NCI-H187 (cell line): ENCODE measurements around the gene FGD5.

Source experiments
- DNase-seq, 2 experiments: peaks; one replicate each; lab custom pipeline; 2025; lab: John Stamatoyannopoulos, UW

The FGD5 gene

DNA sequence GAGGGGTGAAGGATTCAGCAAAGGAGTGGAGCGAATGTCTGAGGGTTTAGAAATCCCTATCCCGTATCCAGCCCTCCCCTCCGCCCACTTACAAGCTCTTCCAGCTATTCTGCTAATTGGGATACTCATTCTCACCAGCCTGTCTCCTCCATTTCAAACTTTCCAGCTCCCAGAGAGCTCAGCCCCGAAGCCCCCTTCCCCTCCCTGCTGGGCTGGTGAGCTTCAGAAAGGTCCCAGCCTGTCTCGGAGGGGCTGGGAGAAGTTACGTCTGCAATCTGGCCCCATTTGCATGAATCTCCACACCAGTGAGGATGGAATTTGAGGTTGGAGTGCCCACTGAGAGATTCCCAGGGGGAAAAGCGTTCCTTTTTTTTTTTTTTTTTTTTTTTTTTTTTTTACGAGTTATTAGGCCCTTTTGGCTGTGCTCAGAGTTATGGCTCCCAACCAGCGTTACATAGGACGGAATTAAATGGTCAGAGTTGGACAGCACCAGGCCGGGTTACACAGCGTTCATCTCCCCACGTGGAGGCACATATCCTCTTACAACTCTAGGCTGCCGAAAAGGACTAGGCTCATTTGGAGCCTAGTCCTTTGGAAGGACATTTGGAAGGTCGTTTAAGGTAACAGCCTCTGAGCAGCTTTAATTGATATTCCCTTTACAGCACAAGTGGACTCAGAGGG, 34.6 kb downstream of the FGD5 start:
- no peak for DNase-seq

- DNase-seq, result no peak
These were observed 38.7 kb downstream of the FGD5 start for GRCh38 chr3:14857506-14857905.

- DNase-seq, result no peak
These were observed 39.3 kb downstream of the FGD5 start for GRCh38 chr3:14858105-14858504.

DNA sequence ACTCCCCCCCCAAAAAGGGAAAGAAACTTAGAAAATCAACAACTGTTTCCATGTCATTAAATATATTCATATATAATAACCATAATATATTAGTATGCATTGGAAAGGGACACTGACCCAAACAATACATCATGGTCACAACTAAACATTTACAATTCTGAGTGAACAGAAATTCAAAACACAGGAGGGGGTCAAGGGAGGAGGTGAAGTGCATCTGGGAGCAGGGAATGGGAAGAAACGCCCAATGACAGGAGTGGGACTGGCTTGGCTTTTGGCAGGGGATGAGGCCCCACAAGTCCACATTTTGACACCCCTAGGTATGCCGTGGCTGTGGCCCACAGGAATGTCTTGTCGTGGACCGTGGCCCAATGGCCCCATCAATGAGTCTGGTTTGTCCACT, 41.1 kb downstream of the FGD5 start:
- DNase-seq, result no peak

DNA sequence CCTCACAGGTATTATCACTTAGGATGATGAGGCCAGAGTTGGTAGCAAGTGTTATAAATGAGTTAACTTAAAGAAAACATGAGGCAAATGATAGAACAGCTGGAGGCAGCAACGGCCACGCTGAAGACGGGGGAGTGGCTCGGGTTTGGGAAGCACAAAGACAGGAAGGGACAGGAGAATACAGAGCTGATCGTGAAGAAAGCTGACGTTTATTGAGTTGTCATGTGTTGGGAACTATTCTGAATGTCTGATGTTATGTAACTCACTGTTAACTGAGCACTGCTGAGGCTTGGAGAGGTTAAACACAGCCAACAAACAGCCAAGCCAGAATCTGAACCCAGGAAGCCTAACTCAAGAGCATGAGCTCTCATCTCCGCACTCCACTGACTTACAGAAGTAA, 42.3 kb downstream of the FGD5 start:
- DNase-seq, result no peak

DNA sequence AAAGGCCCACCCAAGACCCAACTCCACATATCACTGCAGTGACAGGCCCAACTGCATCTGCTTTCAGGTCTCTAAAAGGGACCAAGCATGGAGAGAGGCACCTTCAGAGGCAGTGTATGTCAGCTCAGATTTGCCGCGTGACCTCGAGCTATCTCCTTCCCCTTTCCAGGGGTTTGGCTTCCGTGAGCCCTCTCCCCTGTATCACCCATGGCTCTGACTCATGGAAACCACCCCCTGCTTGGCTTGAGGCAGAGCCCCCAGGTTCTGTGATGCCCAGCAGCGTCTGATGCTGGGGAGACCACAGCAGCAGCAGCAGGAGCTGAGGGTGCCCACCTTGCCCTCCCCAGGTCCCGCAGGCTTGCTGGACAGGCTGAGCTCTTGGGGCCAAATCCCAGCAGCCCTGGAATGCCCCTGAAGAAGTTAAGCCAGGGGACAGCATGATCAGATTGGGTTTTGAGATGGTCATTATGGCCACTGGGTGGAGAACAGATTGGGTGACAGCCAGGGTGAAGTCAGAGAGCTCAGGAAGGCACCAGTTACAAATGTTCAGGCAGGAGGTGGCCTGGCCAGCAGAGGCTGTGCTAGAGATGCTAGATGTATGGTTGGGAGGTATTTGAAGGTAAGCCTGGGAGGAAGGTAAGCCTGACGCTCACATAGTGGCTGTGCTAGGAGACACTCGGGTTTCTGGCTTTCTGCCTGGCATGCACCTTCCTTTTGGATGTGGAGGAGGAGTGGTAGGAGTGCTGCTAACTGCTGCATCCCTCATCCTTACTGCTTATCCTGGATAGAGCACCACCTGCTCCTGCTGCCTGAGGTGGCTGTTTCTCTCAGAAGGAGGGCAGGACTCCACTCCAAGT, 42.9 kb downstream of the FGD5 start:
- no peak for DNase-seq

DNA sequence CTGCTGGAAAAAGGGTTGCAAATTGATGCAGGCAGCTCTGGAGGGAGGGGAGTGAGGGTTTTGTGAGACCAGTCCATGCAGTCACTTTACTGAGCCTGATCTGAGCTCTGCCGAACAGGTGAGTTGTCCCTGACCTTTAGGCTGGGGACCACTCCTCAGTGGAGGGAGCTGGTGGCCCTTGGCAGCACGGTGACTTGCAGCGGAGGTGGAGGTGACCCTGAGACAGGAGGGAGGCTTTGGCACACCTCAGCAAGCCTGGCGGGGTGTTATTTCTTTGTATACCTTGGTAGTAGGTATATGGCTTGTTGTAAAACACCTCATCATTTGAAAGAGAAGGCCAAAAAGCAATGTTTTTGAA, 43.5 kb downstream of the FGD5 start:
- DNase-seq, result no peak

GRCh38 chr3:14862661-14863230, 44.0 kb downstream of the FGD5 start:
- DNase-seq, result no peak

DNA sequence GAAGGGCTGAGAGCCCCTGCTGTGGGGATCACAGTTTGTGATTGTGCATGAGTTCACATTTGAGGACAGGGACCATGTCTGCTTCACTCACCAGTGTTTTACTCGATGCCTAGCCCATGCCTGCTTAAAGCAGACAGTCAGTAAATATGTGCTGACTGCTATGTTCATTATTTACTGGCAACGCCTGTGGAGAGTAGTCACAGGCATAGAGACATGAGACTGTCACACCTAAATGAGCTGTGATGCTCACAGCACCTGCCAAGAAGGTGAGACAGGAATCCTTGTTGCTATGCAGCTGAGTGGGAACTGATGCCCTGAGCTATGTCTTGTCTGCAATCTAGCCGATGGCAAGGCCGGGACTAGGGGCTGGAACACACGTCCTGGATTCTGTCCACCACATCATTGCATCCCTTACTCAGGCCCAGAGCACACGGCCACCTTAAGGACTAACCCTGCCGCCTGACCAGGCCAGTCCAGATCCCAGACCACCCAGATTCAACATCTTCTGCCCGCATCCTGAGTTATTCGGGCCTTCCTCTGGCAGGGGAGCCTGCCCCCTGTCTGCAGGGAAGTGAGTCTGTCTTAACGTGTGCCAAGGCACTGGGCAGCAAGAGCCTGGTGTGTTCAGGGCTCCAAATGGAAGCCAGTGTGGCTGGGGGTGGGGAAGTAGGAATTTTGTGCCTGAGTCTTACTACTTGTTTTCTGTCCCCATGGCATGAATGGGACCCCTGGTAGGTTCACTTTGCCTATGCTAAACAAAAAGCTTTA, 44.8 kb downstream of the FGD5 start:
- no peak for DNase-seq

GRCh38 chr3:14864131-14864530, 45.4 kb downstream of the FGD5 start:
- DNase-seq, result no peak

DNA sequence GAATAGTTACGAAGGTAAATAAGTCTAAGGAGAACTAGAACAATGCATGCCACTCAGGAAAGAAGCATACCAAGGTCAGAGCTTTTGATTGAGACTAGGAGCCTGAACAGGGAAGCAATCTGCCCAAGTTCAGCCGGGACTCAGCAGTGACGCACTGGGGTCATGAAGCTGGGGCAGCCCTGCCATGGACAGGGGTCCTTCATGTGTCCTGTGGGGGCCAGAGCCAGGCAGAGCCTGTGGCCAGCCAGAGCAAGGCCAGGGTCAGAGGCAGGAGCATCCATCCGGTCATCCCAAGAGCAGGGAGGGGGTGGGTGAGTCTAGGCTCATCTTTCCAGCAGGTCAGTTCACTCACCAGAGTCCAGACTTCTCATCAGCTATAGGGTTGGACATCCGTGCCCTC, 47.9 kb downstream of the FGD5 start:
- DNase-seq, result no peak

- DNase-seq, result no peak
These were observed 49.3 kb downstream of the FGD5 start for GRCh38 chr3:14867936-14868570.

DNA sequence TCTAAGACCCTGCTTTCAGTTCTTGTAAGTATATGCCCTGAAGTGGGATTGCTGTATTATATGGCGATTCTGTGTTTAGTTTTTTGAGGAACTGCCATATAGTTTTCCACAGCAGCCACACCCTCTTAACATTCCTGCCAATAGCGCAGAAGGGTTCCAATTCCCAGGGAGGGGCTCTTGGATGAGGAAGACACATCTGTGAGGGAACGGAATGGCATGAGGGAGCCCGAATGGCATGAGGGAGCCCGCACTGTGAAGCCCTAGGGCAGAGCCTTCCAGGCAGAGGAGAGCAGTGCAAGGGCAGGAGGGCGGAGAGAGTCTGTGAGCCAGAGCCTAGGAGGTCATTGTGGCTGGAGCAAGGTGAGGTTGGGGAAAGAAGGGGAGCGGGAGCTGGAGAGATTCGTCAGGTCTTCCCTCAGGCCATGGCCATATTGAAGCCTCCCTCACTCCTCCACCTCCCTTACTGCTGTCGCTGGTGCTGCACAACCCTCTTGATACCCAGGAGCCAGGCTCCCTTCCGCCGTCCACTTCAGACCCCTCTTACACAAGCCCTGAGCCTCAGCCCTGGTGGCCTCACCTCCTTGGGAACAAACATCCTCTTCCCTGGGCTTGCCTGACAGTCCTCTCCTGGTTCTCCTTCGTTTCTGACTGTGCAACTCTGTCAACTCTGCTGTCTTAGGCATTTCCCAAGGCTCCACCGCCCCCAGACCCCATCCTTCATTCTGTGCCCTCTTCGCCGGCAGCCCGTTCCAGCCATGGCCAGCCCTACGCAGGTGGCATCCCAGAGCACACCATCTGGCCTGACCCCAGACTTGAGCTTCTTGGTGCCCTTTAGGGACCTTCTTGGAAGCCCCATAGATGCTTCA, 51.4 kb downstream of the FGD5 start:
- DNase-seq, result no peak

DNA sequence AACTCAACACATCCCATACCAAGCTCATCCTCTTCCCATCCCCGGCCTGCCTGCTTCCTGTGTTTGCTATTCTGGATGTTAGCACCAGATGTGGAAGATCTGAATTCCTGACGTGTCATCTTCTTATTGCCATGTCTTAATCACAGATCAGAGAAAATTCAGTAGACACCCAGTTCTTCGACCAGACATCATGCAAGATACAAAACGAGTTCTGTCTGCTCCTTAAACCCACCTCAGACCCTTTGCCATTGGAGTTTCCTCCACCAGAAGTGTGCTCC, 52.0 kb downstream of the FGD5 start:
- no peak for DNase-seq

- no peak for DNase-seq
These were observed 52.9 kb downstream of the FGD5 start for GRCh38 chr3:14871456-14872200.

DNA sequence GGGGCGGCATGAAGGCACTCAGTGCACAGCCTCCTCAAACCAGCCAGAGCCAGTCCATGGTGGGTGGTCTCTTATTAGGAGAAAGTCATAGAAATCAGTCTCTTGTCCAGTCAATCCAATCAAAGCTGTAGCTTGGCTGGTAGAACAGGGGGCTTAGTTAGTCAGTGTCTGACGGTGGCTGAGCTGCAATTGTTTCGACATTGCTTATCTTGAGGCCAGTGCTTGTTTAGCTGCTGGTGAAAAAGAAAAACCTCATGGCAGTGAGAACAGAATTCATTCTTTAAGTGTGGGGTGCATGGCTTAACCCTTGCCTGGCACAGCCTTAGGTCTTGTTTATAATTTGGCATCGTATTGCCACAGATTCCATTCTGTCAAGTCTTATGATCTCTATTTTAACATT, 53.9 kb downstream of the FGD5 start:
- DNase-seq, result no peak

GRCh38 chr3:14874784-14875183, 56.0 kb downstream of the FGD5 start:
- DNase-seq, result no peak

GRCh38 chr3:14875411-14876175, 56.8 kb downstream of the FGD5 start:
- DNase-seq, result no peak

DNA sequence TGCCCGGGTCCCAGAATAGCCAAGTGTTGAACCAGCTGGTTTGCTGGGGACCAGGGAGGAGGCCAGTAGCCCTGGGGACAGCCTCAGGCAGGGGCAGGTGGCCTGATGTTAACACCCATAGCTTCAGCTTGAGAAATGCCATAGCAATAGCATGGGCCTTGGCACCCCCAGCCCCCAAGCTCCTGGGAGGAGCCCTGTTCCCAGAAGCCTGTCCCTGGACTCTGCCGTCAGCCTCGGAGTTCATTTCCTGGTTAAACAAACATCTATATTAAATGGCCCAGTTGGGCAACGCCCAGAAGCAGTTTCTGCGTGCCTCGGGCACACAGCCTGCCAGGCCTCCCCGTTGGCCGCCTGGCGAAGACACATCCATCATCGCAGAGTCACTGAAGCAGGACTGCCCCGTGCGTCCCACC, 58.2 kb downstream of the FGD5 start:
- DNase-seq, result no peak

DNA sequence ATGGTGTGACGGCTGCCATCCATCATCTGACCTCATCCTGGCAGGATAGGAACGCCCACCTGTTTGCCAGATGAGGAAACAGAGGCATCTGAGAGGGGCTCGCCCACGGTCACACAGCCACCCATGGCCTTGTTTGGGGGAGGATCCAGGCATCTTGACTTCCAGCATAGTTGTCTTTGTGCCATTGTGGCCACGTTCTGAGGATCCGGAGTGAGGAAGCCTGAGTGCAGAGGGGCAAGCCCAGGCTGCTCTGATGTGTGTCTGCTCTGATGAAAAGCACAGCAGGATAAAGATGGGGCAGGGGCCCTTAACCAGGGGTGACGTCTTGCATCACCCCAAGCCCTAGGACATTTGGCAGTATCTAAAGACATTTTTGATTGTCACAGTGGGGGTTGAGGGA, 58.7 kb downstream of the FGD5 start:
- no peak for DNase-seq
